ENCODE data around the gene TOMM70.
"Not testable (repeated sequence)": the region's sequence is repeated elsewhere in the genome, so short reads cannot be mapped to it uniquely, and the experiment has no call there.

The TOMM70 gene

GRCh38 chr3:100333970-100334487, 66.9 kb downstream of the TOMM70 start:
- TF ChIP-seq POLR2AphosphoS5 (IDR thresholded peaks at IDR 0.05; ENCODE audit: low read depth, low read length) (no peak), POU2F2 (IDR thresholded peaks at IDR 0.05; ENCODE audit: low read depth, low read length) (no peak), SPI1 (IDR thresholded peaks at IDR 0.05; ENCODE audit: low read depth, low read length) (no peak), PAX5 (IDR thresholded peaks at IDR 0.05; ENCODE audit: insufficient read depth, low read length, severe bottlenecking) (no peak), POLR2A (IDR thresholded peaks at IDR 0.05; ENCODE audit: low read depth, low read length) (no peak), TAF1 (IDR thresholded peaks at IDR 0.05; ENCODE audit: low read depth, low read length) (no peak; the same call in 1 of the 2 replicates)
- FAIRE-seq (no peak), DNase-seq (ENCODE audit: insufficient read length, low spot score) (peak; percentile 9)

DNA sequence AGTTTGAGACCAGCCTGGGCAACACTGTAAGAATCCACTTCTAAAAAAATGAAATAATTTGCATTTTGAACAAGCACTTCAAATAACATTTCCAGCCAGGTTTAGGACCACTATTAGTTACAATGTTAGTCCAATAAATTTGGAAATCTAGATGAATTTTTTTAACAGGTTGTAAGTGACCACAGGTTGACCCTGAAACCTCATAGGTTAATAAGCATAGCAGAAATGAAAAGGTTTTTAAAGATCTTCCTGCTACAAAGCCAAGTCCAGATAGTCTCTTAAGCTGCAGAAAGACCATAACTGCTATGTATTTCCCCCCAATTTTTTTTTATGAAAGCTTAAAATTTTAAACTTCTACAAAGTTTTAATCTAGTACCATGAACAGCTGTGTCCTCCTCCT, 67.8 kb downstream of the TOMM70 start:
- DNase-seq (ENCODE audit: insufficient read length, low spot score), result no peak
- TF ChIP-seq POLR2A (IDR thresholded peaks at IDR 0.05; ENCODE audit: low read depth, low read length) (no peak), PAX5 (IDR thresholded peaks at IDR 0.05; ENCODE audit: insufficient read depth, low read length, severe bottlenecking) (no peak), TAF1 (IDR thresholded peaks at IDR 0.05; ENCODE audit: low read depth, low read length) (no peak), SPI1 (IDR thresholded peaks at IDR 0.05; ENCODE audit: low read depth, low read length) (no peak), POLR2AphosphoS5 (IDR thresholded peaks at IDR 0.05; ENCODE audit: low read depth, low read length) (no peak), POU2F2 (IDR thresholded peaks at IDR 0.05; ENCODE audit: low read depth, low read length) (no peak)
- FAIRE-seq, result no peak

DNA sequence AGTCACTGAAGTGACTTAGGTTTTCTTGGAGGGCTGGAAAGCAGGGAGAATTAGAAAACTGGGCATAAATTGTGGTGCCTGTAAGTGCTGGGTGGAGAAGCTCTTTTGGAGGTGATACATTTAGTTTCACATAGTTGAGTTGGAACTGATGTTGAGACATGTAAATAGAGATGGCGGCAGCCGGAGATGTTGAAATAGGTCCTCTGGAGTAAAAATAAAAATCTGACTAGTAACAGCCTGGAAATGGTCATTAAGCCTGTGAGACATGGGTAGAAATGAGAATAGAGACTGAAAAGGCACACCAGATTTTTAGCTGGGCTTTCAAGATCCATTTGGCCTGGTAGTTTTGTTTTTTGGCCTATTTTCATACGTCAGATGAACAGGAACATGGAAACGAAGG, 69.2 kb downstream of the TOMM70 start:
- TF ChIP-seq PAX5 (IDR thresholded peaks at IDR 0.05; ENCODE audit: insufficient read depth, low read length, severe bottlenecking) (no peak), POU2F2 (IDR thresholded peaks at IDR 0.05; ENCODE audit: low read depth, low read length) (no peak), POLR2AphosphoS5 (IDR thresholded peaks at IDR 0.05; ENCODE audit: low read depth, low read length) (no peak), POLR2A (IDR thresholded peaks at IDR 0.05; ENCODE audit: low read depth, low read length) (no peak), SPI1 (IDR thresholded peaks at IDR 0.05; ENCODE audit: low read depth, low read length) (no peak), TAF1 (IDR thresholded peaks at IDR 0.05; ENCODE audit: low read depth, low read length) (no peak)
- DNase-seq (ENCODE audit: insufficient read length, low spot score) (no peak), FAIRE-seq (no peak)

- TF ChIP-seq SPI1 (IDR thresholded peaks at IDR 0.05; ENCODE audit: low read depth, low read length) (no peak), POLR2AphosphoS5 (IDR thresholded peaks at IDR 0.05; ENCODE audit: low read depth, low read length) (no peak), TAF1 (IDR thresholded peaks at IDR 0.05; ENCODE audit: low read depth, low read length) (no peak), PAX5 (IDR thresholded peaks at IDR 0.05; ENCODE audit: insufficient read depth, low read length, severe bottlenecking) (no peak), POU2F2 (IDR thresholded peaks at IDR 0.05; ENCODE audit: low read depth, low read length) (no peak), POLR2A (IDR thresholded peaks at IDR 0.05; ENCODE audit: low read depth, low read length) (no peak)
- FAIRE-seq (no peak), DNase-seq (ENCODE audit: insufficient read length, low spot score) (no peak)
Observed at GRCh38 chr3:100330651-100331050, 70.2 kb downstream of the TOMM70 start.

GRCh38 chr3:100329800-100330489, 70.9 kb downstream of the TOMM70 start:
- FAIRE-seq (no peak), DNase-seq (ENCODE audit: insufficient read length, low spot score) (no peak)
- no peak for TF ChIP-seq POLR2A (IDR thresholded peaks at IDR 0.05; ENCODE audit: low read depth, low read length)
- no peak for TF ChIP-seq TAF1 (IDR thresholded peaks at IDR 0.05; ENCODE audit: low read depth, low read length)
- TF ChIP-seq POLR2AphosphoS5 (IDR thresholded peaks at IDR 0.05; ENCODE audit: low read depth, low read length), result no peak
- no peak for TF ChIP-seq SPI1 (IDR thresholded peaks at IDR 0.05; ENCODE audit: low read depth, low read length)
- no peak for TF ChIP-seq POU2F2 (IDR thresholded peaks at IDR 0.05; ENCODE audit: low read depth, low read length)
- no peak for TF ChIP-seq PAX5 (IDR thresholded peaks at IDR 0.05; ENCODE audit: insufficient read depth, low read length, severe bottlenecking)

DNA sequence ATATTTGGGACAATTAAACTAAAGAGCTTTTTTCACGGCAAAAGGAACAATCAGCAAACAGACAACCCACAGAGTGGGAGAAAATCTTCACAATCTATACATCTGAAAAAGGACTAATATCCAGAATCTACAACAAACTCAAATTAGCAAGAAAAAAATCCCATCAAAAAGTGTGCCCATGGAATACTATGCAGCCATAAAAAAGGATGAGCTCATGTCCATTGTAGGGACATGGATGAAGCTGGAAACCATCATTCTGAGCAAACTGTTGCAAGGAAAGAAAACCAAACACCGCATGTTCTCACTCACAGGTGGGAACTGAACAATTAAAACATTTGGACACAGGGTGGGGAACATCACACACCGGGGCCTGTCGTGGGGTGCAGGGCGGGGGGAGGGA, 73.5 kb downstream of the TOMM70 start:
- not testable (repeated sequence) for FAIRE-seq; DNase-seq (ENCODE audit: insufficient read length, low spot score)

GRCh38 chr3:100325827-100326226, 75.1 kb downstream of the TOMM70 start:
- FAIRE-seq (no peak), DNase-seq (ENCODE audit: insufficient read length, low spot score) (no peak)
- no peak for TF ChIP-seq PAX5 (IDR thresholded peaks at IDR 0.05; ENCODE audit: insufficient read depth, low read length, severe bottlenecking)
- no peak for TF ChIP-seq TAF1 (IDR thresholded peaks at IDR 0.05; ENCODE audit: low read depth, low read length)
- TF ChIP-seq POLR2A (IDR thresholded peaks at IDR 0.05; ENCODE audit: low read depth, low read length), result no peak
- TF ChIP-seq POLR2AphosphoS5 (IDR thresholded peaks at IDR 0.05; ENCODE audit: low read depth, low read length), result no peak
- TF ChIP-seq POU2F2 (IDR thresholded peaks at IDR 0.05; ENCODE audit: low read depth, low read length), result no peak
- TF ChIP-seq SPI1 (IDR thresholded peaks at IDR 0.05; ENCODE audit: low read depth, low read length), result no peak

DNA sequence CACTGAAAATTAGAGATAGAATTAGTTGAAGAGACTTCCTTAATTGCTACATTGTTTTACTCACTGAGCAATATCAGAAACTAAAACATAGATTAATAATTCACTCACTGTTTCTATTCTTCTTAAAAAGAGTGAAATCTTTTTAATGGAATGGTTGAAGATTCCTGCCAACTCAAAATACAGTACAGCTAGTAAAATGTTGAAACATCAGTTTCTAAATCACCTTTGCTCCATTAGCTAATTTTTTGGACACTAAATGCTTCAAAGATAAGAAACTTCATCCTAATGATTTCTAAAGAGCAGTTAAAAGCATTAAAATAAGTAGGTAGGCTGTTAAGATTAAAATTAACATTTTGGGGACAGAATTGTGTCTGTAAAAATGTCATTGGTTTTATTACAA, 76.8 kb downstream of the TOMM70 start:
- FAIRE-seq, result no peak
- no peak for DNase-seq (ENCODE audit: insufficient read length, low spot score)
- no peak for TF ChIP-seq POU2F2 (IDR thresholded peaks at IDR 0.05; ENCODE audit: low read depth, low read length)
- TF ChIP-seq POLR2A (IDR thresholded peaks at IDR 0.05; ENCODE audit: low read depth, low read length), result no peak
- TF ChIP-seq PAX5 (IDR thresholded peaks at IDR 0.05; ENCODE audit: insufficient read depth, low read length, severe bottlenecking), result no peak
- no peak for TF ChIP-seq TAF1 (IDR thresholded peaks at IDR 0.05; ENCODE audit: low read depth, low read length)
- TF ChIP-seq SPI1 (IDR thresholded peaks at IDR 0.05; ENCODE audit: low read depth, low read length), result no peak
- no peak for TF ChIP-seq POLR2AphosphoS5 (IDR thresholded peaks at IDR 0.05; ENCODE audit: low read depth, low read length)

- DNase-seq (ENCODE audit: insufficient read length, low spot score) (no peak), FAIRE-seq (no peak)
- no peak for TF ChIP-seq PAX5 (IDR thresholded peaks at IDR 0.05; ENCODE audit: insufficient read depth, low read length, severe bottlenecking)
- TF ChIP-seq POLR2AphosphoS5 (IDR thresholded peaks at IDR 0.05; ENCODE audit: low read depth, low read length), result no peak
- TF ChIP-seq SPI1 (IDR thresholded peaks at IDR 0.05; ENCODE audit: low read depth, low read length), result no peak
- TF ChIP-seq POLR2A (IDR thresholded peaks at IDR 0.05; ENCODE audit: low read depth, low read length), result no peak
- no peak for TF ChIP-seq POU2F2 (IDR thresholded peaks at IDR 0.05; ENCODE audit: low read depth, low read length)
- no peak for TF ChIP-seq TAF1 (IDR thresholded peaks at IDR 0.05; ENCODE audit: low read depth, low read length)
Observed at GRCh38 chr3:100319951-100320350, 80.9 kb downstream of the TOMM70 start.

- DNase-seq (ENCODE audit: insufficient read length, low spot score) (peak; percentile 12), FAIRE-seq (peak; percentile 40)
- TF ChIP-seq POLR2A (IDR thresholded peaks at IDR 0.05; ENCODE audit: low read depth, low read length), result no peak
- no peak for TF ChIP-seq POU2F2 (IDR thresholded peaks at IDR 0.05; ENCODE audit: low read depth, low read length)
- no peak for TF ChIP-seq TAF1 (IDR thresholded peaks at IDR 0.05; ENCODE audit: low read depth, low read length)
- no peak for TF ChIP-seq POLR2AphosphoS5 (IDR thresholded peaks at IDR 0.05; ENCODE audit: low read depth, low read length)
- no peak for TF ChIP-seq SPI1 (IDR thresholded peaks at IDR 0.05; ENCODE audit: low read depth, low read length)
- no peak for TF ChIP-seq PAX5 (IDR thresholded peaks at IDR 0.05; ENCODE audit: insufficient read depth, low read length, severe bottlenecking)
Observed at GRCh38 chr3:100317912-100318311, 83.0 kb downstream of the TOMM70 start.

All from GM12891 (cell line).